ENCODE measurements around the gene NFYC. TPM values are rescaled to one million over a fixed set of nuclear protein-coding genes. Genes with fewer than 3 reads are reported as not detected.
A peak's percentile ranks its signal among the peaks of the same experiment; 100 is the strongest.

NFYC gene
- total and polyA plus RNA-seq, 2 donors: 34.0 to 39.1 TPM

- DNase-seq (ENCODE audit: low read depth in 6 of 9, low spot score in 9 of 9): no peak
- H3K27me3 ChIP-seq (ENCODE audit: control insufficient read depth in 2 of 2, insufficient read depth in 1 of 2, low read length in 1 of 2): peaks cover 0 to 4% of the 10 kb centered on the region in 2 donors
- peaks cover 0 to 3% of the 10 kb centered on the region in 2 donors for H3K9me3 ChIP-seq (ENCODE audit: control insufficient read depth in 2 of 2, insufficient read depth in 1 of 2, low read length in 1 of 2)
- no peak overlapping the region for H3K27ac ChIP-seq (ENCODE audit: low read depth in 1 of 2, low read length in 1 of 2)
- H3K4me3 ChIP-seq (ENCODE audit: low read length in 2 of 2): no peak overlapping the region
- H3K4me1 ChIP-seq (ENCODE audit: control insufficient read depth in 2 of 2, insufficient read depth in 2 of 2, low read length in 2 of 2): peaks cover 39 to 68% of the 10 kb centered on the region in 2 donors
- no peaks in the 10 kb centered on the region for H3K36me3 ChIP-seq (ENCODE audit: control insufficient read depth in 2 of 2, insufficient read depth in 2 of 2, low read length in 1 of 2)
- 93% methylated on average over 6 of the region's 6 CpGs for WGBS
Measured at GRCh38 chr1:40662151-40662550, 29.4 kb upstream of the NFYC start.

- peaks cover 39 to 68% of the 10 kb centered on the region in 2 donors for H3K4me1 ChIP-seq (ENCODE audit: control insufficient read depth in 2 of 2, insufficient read depth in 2 of 2, low read length in 2 of 2)
- WGBS: 78% methylated on average over 4 of the region's 4 CpGs
- H3K27me3 ChIP-seq (ENCODE audit: control insufficient read depth in 2 of 2, insufficient read depth in 1 of 2, low read length in 1 of 2): peaks cover 0 to 4% of the 10 kb centered on the region in 2 donors
- H3K36me3 ChIP-seq (ENCODE audit: control insufficient read depth in 2 of 2, insufficient read depth in 2 of 2, low read length in 1 of 2): no peaks in the 10 kb centered on the region
- DNase-seq (ENCODE audit: low read depth in 6 of 9, low spot score in 9 of 9): no peak
- H3K27ac ChIP-seq (ENCODE audit: low read depth in 1 of 2, low read length in 1 of 2): peak overlapping the region in 1 of 2 donors; percentile 83
- H3K4me3 ChIP-seq (ENCODE audit: low read length in 2 of 2): no peak overlapping the region
- peaks cover 0 to 3% of the 10 kb centered on the region in 2 donors for H3K9me3 ChIP-seq (ENCODE audit: control insufficient read depth in 2 of 2, insufficient read depth in 1 of 2, low read length in 1 of 2)
Measured at GRCh38 chr1:40662864-40663263, 28.6 kb upstream of the NFYC start.

GRCh38 chr1:40663324-40664166 is 28.0 kb upstream of the NFYC start:
- Histone ChIP-seq H3K9me3 (ENCODE audit: control insufficient read depth in 2 of 2, insufficient read depth in 1 of 2, low read length in 1 of 2) (peaks cover 0 to 3% of the 10 kb centered on the region in 2 donors), H3K27ac (ENCODE audit: low read depth in 1 of 2, low read length in 1 of 2) (peak overlapping the region; percentile 46 to 83), H3K4me3 (ENCODE audit: low read length in 2 of 2) (no peak overlapping the region), H3K27me3 (ENCODE audit: control insufficient read depth in 2 of 2, insufficient read depth in 1 of 2, low read length in 1 of 2) (peaks cover 0 to 4% of the 10 kb centered on the region in 2 donors), H3K36me3 (ENCODE audit: control insufficient read depth in 2 of 2, insufficient read depth in 2 of 2, low read length in 1 of 2) (no peaks in the 10 kb centered on the region), H3K4me1 (ENCODE audit: control insufficient read depth in 2 of 2, insufficient read depth in 2 of 2, low read length in 2 of 2) (peaks cover 39 to 68% of the 10 kb centered on the region in 2 donors)
- DNase-seq (ENCODE audit: low read depth in 6 of 9, low spot score in 9 of 9): peak in 6 of 9 donors; percentile 34 to 79 (median 51)
- WGBS: 27% methylated on average over 8 of the region's 8 CpGs

- peaks cover 0 to 3% of the 10 kb centered on the region in 2 donors for H3K9me3 ChIP-seq (ENCODE audit: control insufficient read depth in 2 of 2, insufficient read depth in 1 of 2, low read length in 1 of 2)
- peak overlapping the region in 1 of 2 donors; percentile 83 for H3K27ac ChIP-seq (ENCODE audit: low read depth in 1 of 2, low read length in 1 of 2)
- no peak overlapping the region for H3K4me3 ChIP-seq (ENCODE audit: low read length in 2 of 2)
- peaks cover 41 to 66% of the 10 kb centered on the region in 2 donors for H3K4me1 ChIP-seq (ENCODE audit: control insufficient read depth in 2 of 2, insufficient read depth in 2 of 2, low read length in 2 of 2)
- DNase-seq (ENCODE audit: low read depth in 6 of 9, low spot score in 9 of 9): no peak
- H3K36me3 ChIP-seq (ENCODE audit: control insufficient read depth in 2 of 2, insufficient read depth in 2 of 2, low read length in 1 of 2): no peaks in the 10 kb centered on the region
- peaks cover 0 to 4% of the 10 kb centered on the region in 2 donors for H3K27me3 ChIP-seq (ENCODE audit: control insufficient read depth in 2 of 2, insufficient read depth in 1 of 2, low read length in 1 of 2)
- WGBS: 90% methylated on average over 1 of the region's 1 CpG
Measured at GRCh38 chr1:40664167-40664537, 27.4 kb upstream of the NFYC start.

GRCh38 chr1:40664791-40665190 is 26.7 kb upstream of the NFYC start:
- WGBS: 91% methylated on average over 2 of the region's 2 CpGs
- DNase-seq (ENCODE audit: low read depth in 6 of 9, low spot score in 9 of 9): no peak
- peaks cover 39 to 60% of the 10 kb centered on the region in 2 donors for H3K4me1 ChIP-seq (ENCODE audit: control insufficient read depth in 2 of 2, insufficient read depth in 2 of 2, low read length in 2 of 2)

DNA sequence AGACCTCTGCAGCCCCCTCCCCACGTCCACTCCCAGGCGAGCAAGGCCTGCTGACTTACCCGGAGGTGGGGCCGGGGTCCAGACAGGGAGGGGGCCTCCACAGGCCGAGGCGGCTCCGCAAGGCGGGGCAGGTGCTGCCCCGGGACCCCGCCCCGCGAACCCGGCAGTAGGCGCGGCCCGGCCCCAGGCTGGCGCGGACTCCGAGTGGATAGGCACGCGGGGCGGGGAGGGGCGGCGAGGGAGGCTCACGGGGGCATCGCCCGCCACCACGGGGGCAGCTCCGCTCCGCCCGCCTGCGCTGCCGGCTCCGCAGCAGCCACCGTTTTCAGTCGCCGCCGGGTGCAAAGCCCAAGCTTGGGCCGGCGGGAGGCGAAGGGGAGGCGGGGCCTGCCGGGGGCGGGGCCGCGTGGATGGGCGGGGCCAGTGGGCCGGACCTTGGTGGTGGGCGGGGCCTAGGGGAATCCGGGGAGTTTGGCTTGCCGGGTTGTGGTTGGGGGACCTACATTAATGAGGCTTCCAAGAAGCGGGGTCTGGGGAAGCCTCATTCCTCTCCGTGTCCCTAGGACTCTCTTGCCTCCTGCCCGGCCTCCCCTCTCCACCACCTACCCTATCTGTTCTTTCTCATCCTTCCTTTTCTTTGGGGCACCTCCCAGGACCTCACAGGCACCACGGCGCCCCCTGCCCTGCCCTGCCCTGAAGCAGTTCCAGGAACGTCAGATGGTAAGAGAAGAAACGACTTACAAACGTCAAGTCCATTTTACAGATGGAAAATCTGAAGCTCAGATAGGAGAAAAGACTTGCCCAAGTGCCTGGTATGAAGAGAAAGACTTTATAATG is 26.0 kb upstream of the NFYC start, which contains the start of gene RIMS3:
RIMS3 (minus strand) TSS at position 348 of the 837 bp plus-strand sequence. CDS start 23,757 bp downstream, outside the sequence.
- H3K27ac ChIP-seq (ENCODE audit: low read depth in 1 of 2, low read length in 1 of 2): no peak within 1 kb of the TSS
- DNase-seq (ENCODE audit: low read depth in 6 of 9, low spot score in 9 of 9): peak in 7 of 9 donors; percentile 45 to 80 (median 61)
- H3K4me1 ChIP-seq (ENCODE audit: control insufficient read depth in 2 of 2, insufficient read depth in 2 of 2, low read length in 2 of 2): peaks cover 37 to 52% of the 10 kb centered on the region in 2 donors
- H3K27me3 ChIP-seq (ENCODE audit: control insufficient read depth in 2 of 2, insufficient read depth in 1 of 2, low read length in 1 of 2): peaks cover 0 to 4% of the 10 kb centered on the region in 2 donors
- H3K4me3 ChIP-seq (ENCODE audit: low read length in 2 of 2): peak within 1 kb of the TSS; percentile 42 to 65
- 2% methylated on average over 59 of the region's 59 CpGs for WGBS
- H3K36me3 ChIP-seq (ENCODE audit: control insufficient read depth in 2 of 2, insufficient read depth in 2 of 2, low read length in 1 of 2): no peaks in the 10 kb centered on the region
- no peaks in the 10 kb centered on the region for H3K9me3 ChIP-seq (ENCODE audit: control insufficient read depth in 2 of 2, insufficient read depth in 1 of 2, low read length in 1 of 2)

More at GRCh38 chr1:40664791-40665190, 26.7 kb upstream of the NFYC start:
- Histone ChIP-seq H3K27me3 (ENCODE audit: control insufficient read depth in 2 of 2, insufficient read depth in 1 of 2, low read length in 1 of 2) (peaks cover 0 to 4% of the 10 kb centered on the region in 2 donors), H3K9me3 (ENCODE audit: control insufficient read depth in 2 of 2, insufficient read depth in 1 of 2, low read length in 1 of 2) (peaks cover 0 to 3% of the 10 kb centered on the region in 2 donors), H3K4me3 (ENCODE audit: low read length in 2 of 2) (peak overlapping the region in 1 of 2 donors; percentile 65), H3K27ac (ENCODE audit: low read depth in 1 of 2, low read length in 1 of 2) (no peak overlapping the region), H3K36me3 (ENCODE audit: control insufficient read depth in 2 of 2, insufficient read depth in 2 of 2, low read length in 1 of 2) (no peaks in the 10 kb centered on the region)

GRCh38 chr1:40668769-40669525 is 22.6 kb upstream of the NFYC start:
- Histone ChIP-seq H3K27ac (ENCODE audit: low read depth in 1 of 2, low read length in 1 of 2) (no peak overlapping the region), H3K36me3 (ENCODE audit: control insufficient read depth in 2 of 2, insufficient read depth in 2 of 2, low read length in 1 of 2) (no peaks in the 10 kb centered on the region), H3K4me1 (ENCODE audit: control insufficient read depth in 2 of 2, insufficient read depth in 2 of 2, low read length in 2 of 2) (peaks cover 21 to 23% of the 10 kb centered on the region in 2 donors), H3K9me3 (ENCODE audit: control insufficient read depth in 2 of 2, insufficient read depth in 1 of 2, low read length in 1 of 2) (no peaks in the 10 kb centered on the region), H3K4me3 (ENCODE audit: low read length in 2 of 2) (peak overlapping the region in 1 of 2 donors; percentile 25), H3K27me3 (ENCODE audit: control insufficient read depth in 2 of 2, insufficient read depth in 1 of 2, low read length in 1 of 2) (peaks cover 0 to 4% of the 10 kb centered on the region in 2 donors)
- peak in 8 of 9 donors; percentile 63 to 88 (median 78) for DNase-seq (ENCODE audit: low read depth in 6 of 9, low spot score in 9 of 9)
- 9% methylated on average over 21 of the region's 21 CpGs for WGBS

GRCh38 chr1:40673452-40673851 is 18.1 kb upstream of the NFYC start:
- Histone ChIP-seq H3K27ac (ENCODE audit: low read depth in 1 of 2, low read length in 1 of 2) (no peak overlapping the region), H3K9me3 (ENCODE audit: control insufficient read depth in 2 of 2, insufficient read depth in 1 of 2, low read length in 1 of 2) (no peaks in the 10 kb centered on the region), H3K4me1 (ENCODE audit: control insufficient read depth in 2 of 2, insufficient read depth in 2 of 2, low read length in 2 of 2) (peaks cover 2 to 4% of the 10 kb centered on the region in 2 donors), H3K4me3 (ENCODE audit: low read length in 2 of 2) (no peak overlapping the region), H3K27me3 (ENCODE audit: control insufficient read depth in 2 of 2, insufficient read depth in 1 of 2, low read length in 1 of 2) (no peaks in the 10 kb centered on the region), H3K36me3 (ENCODE audit: control insufficient read depth in 2 of 2, insufficient read depth in 2 of 2, low read length in 1 of 2) (no peaks in the 10 kb centered on the region)
- no peak for DNase-seq (ENCODE audit: low read depth in 6 of 9, low spot score in 9 of 9)
- WGBS: 96% methylated on average over 4 of the region's 4 CpGs
